Activated CD4-positive, alpha-beta T cell treated with anti-CD3 and anti-CD28 coated beads, Interleukin-2, amount 50 U/mL, for 48 hours (primary cell): ENCODE data around the gene TMEM161A.
A peak's percentile ranks its signal among the peaks of the same experiment; 100 is the strongest.
"Not testable (repeated sequence)": the region's sequence is repeated elsewhere in the genome, so short reads cannot be mapped to it uniquely, and the experiment has no call there.

ENCODE experiments used
- DNase-seq, 2 experiments: peaks; one replicate each; pipeline ENCODE4 v3.0.0-alpha.2; 2020

Gene TMEM161A

GRCh38 chr19:19138109-19138981, at the start of gene TMEM161A:
TSS of gene TMEM161A (minus strand) at chr19:19138478. CDS start at chr19:19138428, 50 bp downstream.
- peak; percentile 96 to 98 for DNase-seq

DNA sequence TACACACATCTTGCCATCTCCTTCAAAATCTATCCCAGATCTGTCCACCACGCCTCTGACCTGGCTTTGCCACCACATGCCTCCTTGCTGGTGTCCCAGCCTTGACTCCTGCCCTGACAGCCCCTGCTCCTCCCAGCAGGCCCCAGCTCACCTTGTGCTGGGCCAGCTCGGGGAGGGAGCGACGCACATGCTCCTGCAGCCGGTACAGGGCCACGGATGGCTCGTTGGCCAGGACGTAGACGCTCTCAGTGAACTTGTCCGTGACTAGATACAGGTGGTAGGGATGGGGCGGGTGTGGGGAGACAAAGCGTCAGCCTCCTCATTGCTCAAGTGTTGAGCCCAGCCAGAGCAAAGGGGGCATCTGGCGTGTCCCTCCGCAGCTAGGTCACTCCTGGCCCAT, 48.5 kb upstream of the TMEM161A start:
- no peak for DNase-seq

DNA sequence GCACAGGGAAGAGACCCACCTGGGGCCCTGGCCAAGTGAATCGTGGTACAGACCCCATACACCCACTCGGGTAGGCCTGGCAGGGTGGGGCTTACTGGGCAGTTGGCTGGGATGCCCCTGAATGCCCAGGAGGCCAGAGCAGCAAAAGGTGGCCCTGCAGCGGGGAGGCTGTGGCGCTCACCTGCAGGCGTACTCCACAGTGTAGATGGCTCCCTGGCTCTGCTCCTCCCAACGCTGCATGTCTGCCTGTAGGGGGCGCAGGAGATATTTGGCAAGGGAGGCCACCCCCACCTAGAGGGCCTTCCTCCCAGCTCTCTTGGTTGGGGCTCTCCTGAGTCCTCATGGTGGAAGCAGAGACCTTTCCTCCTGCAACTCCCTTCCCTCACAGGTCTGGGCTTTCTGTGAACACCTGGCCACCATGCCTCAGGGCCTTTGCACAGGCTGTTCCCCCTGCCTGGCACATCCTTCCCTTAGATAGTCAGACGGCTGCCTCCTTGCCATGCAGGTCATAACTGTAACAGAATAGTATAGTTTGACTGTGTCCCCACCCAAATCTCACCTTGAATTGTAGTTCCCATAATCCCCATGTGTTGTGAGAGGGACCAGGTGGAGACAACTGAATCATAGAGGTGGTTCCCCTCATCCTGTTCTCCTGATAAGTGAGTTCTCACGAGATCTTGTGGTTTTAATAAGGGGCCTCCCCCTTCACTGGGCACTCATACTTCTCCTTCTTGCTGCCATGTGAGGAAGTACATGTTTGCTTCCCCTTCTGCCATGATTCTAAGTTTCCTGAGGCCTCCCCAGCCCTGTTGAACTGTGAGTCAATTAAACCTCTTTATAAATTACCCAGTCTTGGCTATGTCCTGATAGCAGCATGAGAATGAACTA, 47.8 kb upstream of the TMEM161A start:
- peak; percentile 56 to 71 for DNase-seq

DNA sequence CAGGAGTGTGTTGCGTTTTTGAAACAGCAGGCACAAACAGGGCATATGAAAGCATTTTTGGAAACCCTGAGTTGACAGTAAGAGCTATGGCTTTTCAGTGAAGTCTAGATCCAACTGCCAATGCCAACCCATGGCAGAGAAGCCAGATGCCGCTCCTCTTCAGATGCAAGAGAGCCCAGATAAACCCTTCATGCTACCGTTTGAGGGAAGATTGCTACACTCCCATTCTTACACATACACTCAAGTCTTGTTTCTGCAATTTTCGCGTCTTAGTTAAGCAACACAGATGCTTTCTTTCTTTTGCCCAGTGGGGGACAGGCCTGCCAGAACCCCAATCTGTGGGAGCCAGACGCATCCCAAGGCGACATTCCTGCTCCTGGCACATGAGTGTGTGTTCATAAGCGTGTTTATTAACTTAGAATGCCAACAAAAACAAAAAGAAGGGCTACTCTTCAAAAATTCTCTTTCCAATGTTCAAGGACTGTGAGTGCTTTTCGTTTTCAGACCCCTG, 43.3 kb upstream of the TMEM161A start:
- no peak for DNase-seq

- DNase-seq, result no peak
These were observed 41.5 kb upstream of the TMEM161A start for GRCh38 chr19:19179548-19180441.

GRCh38 chr19:19176950-19177349, 38.7 kb upstream of the TMEM161A start:
- DNase-seq, result no peak

DNA sequence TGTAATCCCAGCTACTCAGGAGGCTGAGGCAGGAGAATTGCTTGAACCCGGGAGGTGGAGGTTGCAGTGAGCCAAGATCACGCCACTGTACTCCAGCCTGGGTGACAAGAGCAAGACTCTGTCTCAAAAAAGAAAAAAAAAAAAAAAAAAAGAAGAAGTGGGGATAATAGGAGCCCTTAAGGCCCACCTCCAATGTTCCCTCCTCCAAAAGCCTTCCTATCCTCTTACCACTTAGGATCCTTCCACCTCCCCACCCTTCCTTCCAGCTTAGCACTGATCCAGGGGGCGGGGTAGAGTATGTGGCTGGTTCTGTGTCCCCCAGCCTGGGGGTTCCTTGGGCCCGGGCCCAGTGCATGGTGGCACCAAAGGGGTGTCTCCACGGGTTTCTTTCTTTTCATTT, 35.0 kb upstream of the TMEM161A start:
- DNase-seq, result not testable (repeated sequence)

DNA sequence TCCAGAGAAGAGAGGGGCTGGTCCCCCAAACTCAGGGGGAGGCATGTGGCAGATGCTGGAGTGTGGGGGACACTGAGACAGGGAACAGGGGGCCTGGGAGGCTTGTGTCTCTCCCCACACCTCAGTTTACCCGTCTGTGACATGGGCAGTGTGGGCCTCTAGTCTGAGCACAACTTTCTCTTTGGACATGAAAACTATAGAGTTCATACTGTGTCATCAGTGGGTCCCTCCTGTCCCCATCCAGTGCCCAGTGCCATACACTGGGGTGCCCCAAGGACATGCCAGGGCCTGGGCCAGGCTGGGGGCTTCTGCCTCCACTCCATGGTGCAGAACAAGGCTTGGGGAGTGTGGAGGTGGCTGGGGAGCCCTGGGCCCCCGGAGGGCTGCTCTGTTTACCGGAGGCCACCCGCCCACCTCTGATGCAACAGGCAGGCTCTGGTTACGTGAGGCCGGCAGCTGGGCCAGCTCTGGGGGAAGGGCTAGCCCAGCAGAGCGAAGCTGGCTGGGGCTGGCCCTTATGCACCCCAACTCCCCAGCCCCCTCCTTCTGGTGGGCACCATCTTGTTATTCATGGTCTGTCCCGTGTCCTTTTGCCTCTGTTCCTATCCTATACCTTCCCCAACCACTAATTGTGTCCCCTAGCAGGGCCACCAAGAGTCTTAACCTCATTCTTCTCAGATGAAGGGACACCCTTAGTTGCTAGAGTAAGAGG, 33.7 kb upstream of the TMEM161A start:
- DNase-seq, result no peak

DNA sequence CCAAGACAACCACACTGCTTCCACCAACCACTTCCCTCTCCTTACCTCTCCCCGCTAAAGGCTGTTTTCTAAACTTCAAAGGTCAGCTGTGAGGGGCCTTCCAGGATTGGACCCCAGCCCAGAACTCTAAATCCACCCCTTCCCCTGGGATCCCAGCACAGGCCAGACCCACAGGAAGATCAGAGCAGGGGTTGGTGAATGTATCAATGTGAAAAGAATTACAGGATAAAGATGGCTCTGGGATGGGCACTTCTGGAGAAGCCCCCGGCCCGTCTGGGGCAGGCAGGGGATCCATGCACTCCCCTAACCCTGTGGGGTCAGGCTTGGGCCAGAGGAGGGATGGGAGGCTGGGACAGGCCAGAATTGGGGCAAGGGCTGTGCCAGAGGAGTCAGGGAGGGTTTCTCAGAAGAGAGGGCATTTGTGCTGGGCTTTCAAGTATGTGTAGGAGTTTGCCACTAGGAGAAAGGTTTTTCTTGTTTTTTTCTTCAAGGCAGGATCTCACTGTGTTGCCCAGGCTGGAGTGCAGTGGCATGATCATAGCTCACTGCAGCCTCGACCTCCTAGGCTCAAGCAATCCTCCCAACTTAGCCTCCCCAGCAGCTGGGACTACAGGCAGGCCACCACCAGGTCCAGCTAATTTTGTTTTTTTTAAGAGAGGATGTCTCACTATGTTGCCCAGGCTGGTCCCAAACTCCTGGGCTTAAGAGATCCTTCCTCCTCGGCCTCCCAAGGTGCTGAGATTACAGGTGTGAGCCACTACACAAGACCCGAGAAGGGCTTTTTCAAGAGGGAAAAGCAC, 32.8 kb upstream of the TMEM161A start:
- DNase-seq, result no peak

DNA sequence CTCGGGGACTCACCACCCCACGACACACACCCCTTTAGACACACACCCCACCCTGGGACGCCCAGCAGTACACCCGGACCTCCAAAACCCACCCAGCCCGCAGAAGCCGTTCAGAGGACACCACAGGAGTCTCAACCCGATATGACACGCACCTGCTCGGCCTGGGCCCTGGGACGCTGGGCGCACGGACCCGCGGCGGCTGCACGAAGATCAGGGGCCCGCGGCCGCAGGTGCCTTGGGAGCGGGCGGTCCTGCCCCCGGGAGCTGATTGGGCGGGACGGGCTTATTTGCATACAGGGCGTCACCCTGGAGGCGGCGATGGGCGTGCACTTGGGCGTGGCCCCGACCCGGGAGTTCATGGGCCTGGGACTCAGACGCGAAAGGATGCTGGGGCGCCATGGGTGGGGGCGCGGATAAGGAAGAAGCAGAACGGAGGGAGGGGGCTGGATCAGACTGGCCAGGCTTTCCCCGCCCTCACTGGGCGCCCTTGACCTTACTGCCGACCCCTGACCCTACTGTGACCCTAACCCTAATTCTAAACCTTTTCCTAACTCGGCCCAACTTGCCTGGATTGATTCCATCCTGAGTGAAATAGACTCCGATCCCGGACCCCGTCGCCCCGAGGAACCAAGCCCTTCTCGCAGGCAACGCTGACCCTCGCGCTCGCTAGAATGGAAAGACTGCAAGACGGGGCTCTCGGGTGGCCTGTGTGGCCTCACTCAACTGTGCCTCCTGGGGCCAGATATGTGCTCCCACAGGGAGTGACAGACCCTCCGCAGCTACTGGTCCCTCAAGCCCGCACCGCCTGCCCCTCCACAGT, 32.0 kb upstream of the TMEM161A start, which contains the start of gene MEF2B:
MEF2B (minus strand) TSS at position 211 of the 820 bp plus-strand sequence. CDS start 19,528 bp downstream, outside the sequence.
- peak; percentile 76 to 82 for DNase-seq

DNA sequence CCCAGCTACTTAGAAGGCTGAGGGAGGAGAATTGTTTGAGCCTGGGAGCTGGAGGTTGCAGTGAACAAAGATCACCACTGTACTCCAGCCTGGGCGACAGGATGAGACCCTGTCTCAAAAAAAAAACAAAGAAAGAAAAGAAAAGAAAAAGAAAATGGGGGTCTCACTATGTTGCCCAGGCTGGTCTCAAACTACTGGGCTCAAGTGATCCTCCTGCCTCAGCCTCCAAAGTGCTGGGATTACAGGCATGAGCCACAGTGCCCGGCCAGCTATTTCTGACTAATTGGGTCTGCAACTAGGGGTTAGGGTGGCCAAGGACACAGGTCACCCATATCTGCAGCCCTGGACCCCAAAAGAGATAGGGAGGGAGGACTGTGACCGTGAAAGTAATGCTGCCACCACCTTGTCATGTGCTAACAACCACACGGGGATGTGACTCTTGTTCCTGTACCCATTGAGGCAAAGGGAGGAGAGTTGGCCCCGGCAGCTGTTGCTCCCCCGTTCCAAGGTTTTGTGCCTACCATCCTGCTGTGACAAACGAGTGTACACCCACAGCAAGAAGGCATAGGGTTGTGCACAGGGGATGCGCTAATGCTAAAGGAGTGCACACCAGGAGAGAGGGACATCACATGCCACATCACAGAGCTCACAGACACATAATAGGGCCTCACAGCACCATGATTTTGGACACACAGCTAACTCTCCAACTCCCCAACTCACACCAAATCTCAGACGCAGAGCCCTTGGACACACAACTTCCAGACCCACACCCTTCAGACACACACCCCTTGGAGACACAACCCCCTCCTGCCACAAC, 31.2 kb upstream of the TMEM161A start:
- no peak for DNase-seq

DNA sequence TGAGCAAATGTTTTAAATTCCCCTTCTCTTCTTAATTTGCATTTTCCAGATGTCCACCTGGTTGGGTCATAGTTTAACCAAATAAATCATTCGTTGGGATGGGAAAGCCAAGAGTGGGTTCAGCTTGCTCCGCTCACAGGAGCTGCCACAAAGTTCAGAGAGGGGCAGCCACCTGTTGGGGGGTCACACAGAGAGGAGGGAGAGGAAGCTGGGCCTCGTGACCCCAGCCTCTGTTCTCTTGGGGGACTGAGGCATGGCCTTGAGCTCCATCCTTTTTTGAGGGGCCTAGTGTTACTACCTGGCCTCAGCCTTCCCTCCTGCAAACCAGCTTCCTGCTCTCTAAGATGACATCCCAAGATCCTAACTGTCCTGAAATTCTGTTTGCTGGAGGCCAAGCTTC, 29.3 kb upstream of the TMEM161A start:
- no peak for DNase-seq

GRCh38 chr19:19165396-19165795, 27.1 kb upstream of the TMEM161A start:
- no peak for DNase-seq

- DNase-seq, result no peak
These were observed 24.2 kb upstream of the TMEM161A start for GRCh38 chr19:19162495-19162894.

GRCh38 chr19:19160461-19161035, 22.3 kb upstream of the TMEM161A start:
- no peak for DNase-seq

DNA sequence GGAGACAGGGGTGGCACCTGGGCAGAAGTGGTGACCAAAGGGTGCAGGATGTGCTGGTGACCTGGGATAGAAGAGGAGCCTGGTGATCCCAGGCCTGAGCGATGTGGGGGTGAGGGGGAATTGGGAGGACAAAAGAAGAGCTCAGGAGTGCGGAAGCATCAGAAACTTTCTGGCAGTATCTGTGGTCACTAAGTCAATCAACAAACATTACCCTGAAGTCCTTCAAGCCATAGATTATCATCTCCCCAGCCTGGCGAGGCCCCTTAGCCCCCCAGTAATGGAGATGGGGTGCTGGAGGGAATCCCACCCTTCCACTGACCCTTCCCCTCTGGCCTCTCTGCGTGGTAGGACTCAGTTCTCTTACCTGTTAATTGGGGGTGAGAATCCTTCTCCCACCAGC, 21.3 kb upstream of the TMEM161A start:
- DNase-seq, result no peak

DNA sequence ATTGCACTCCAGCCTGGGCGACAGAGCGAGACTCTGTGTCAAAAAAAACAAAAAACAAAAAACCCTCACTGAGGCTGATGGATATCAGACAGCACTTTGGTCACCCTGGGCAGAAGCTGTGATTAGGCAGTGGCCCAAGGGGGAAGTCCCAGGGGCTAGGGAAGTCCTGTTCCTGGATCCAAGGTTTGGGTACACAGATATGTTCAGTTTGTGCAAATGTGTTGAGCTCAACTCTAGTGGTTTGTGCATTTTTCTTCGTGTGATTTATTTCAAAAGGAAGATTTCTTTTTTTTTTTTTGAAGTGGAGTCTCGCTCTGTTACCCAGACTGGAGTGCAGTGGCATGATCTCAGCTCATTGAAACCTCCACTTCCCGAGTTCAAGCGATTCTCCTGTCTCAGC, 19.5 kb upstream of the TMEM161A start:
- DNase-seq, result no peak

GRCh38 chr19:19155495-19156219, 17.4 kb upstream of the TMEM161A start:
- DNase-seq, result no peak
